ENCODE measurements around the gene HS3ST6.
A peak's percentile ranks its signal among the peaks of the same experiment; 100 is the strongest.

Gene HS3ST6

GRCh38 chr16:1953734-1954133, 35.5 kb upstream of the HS3ST6 start:
- Histone ChIP-seq H3K9me3 (ENCODE audit: severe bottlenecking) (no peaks in the 10 kb centered on the region), H3K4me3 (ENCODE audit: low read depth, low read length) (no peak overlapping the region), H3K27me3 (ENCODE audit: insufficient read depth, low read depth, severe bottlenecking) (no peaks in the 10 kb centered on the region), H3K36me3 (no peaks in the 10 kb centered on the region), H3K27ac (peak overlapping the region; percentile 86)
- TF ChIP-seq, protein P1, sequence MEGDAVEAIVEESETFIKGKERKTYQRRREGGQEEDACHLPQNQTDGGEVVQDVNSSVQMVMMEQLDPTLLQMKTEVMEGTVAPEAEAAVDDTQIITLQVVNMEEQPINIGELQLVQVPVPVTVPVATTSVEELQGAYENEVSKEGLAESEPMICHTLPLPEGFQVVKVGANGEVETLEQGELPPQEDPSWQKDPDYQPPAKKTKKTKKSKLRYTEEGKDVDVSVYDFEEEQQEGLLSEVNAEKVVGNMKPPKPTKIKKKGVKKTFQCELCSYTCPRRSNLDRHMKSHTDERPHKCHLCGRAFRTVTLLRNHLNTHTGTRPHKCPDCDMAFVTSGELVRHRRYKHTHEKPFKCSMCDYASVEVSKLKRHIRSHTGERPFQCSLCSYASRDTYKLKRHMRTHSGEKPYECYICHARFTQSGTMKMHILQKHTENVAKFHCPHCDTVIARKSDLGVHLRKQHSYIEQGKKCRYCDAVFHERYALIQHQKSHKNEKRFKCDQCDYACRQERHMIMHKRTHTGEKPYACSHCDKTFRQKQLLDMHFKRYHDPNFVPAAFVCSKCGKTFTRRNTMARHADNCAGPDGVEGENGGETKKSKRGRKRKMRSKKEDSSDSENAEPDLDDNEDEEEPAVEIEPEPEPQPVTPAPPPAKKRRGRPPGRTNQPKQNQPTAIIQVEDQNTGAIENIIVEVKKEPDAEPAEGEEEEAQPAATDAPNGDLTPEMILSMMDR (IDR thresholded peaks at IDR 0.05; ENCODE audit: low read depth, low read length), result no peak
- no peak for DNase-seq

GRCh38 chr16:1950559-1950958, 32.3 kb upstream of the HS3ST6 start:
- no peak overlapping the region for H3K4me3 ChIP-seq (ENCODE audit: low read depth, low read length)
- DNase-seq, result no peak
- no peak overlapping the region for H3K27ac ChIP-seq
- no peaks in the 10 kb centered on the region for H3K36me3 ChIP-seq
- no peaks in the 10 kb centered on the region for H3K9me3 ChIP-seq (ENCODE audit: severe bottlenecking)
- H3K27me3 ChIP-seq (ENCODE audit: insufficient read depth, low read depth, severe bottlenecking), result no peaks in the 10 kb centered on the region
- TF ChIP-seq, protein P1 (IDR thresholded peaks at IDR 0.05; ENCODE audit: low read depth, low read length), result no peak

DNA sequence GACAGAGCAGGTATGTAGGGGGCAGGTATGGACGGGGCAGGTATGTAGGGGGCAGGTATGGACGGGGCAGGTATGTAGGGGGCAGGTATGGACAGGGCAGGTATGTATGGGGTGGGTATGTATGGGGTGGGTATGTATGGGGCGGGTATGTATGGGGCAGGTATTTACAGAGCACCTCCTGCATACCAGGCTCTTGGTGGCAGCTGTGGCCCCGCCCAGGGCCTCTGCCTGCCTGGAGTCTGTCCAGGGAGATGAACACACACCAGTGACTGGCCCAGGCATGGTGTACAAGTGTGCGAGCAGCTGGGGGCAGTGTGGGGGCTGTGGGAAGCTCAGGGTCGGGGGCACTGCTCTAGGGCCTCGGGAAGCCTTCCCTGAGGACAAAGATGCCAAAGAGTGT, 31.8 kb upstream of the HS3ST6 start:
- TF ChIP-seq, protein P1 (IDR thresholded peaks at IDR 0.05; ENCODE audit: low read depth, low read length), result no peak
- Histone ChIP-seq H3K27me3 (ENCODE audit: insufficient read depth, low read depth, severe bottlenecking) (no peaks in the 10 kb centered on the region), H3K36me3 (no peaks in the 10 kb centered on the region), H3K9me3 (ENCODE audit: severe bottlenecking) (no peaks in the 10 kb centered on the region), H3K27ac (no peak overlapping the region), H3K4me3 (ENCODE audit: low read depth, low read length) (no peak overlapping the region)
- DNase-seq, result no peak

DNA sequence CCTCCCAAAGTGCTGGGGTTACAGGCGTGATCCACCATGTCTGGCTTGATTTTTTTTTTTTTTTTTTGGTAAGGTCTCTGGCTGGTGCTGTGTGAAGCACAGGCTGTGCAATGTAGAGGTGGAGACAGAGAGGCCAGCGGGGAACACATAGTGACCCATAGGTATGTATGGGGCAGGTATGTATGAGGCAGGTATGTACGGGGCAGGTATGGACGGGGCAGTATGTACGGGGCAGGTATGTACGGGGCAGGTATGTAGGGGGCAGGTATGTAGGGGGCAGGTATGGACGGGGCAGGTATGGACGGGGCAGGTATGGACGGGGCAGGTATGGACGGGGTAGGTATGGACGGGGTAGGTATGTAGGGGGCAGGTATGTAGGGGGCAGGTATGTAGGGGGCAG, 31.3 kb upstream of the HS3ST6 start:
- Histone ChIP-seq H3K9me3 (ENCODE audit: severe bottlenecking) (no peaks in the 10 kb centered on the region), H3K27ac (no peak overlapping the region), H3K36me3 (no peaks in the 10 kb centered on the region), H3K27me3 (ENCODE audit: insufficient read depth, low read depth, severe bottlenecking) (no peaks in the 10 kb centered on the region), H3K4me3 (ENCODE audit: low read depth, low read length) (no peak overlapping the region)
- TF ChIP-seq, protein P1 (IDR thresholded peaks at IDR 0.05; ENCODE audit: low read depth, low read length), result no peak
- no peak for DNase-seq

DNA sequence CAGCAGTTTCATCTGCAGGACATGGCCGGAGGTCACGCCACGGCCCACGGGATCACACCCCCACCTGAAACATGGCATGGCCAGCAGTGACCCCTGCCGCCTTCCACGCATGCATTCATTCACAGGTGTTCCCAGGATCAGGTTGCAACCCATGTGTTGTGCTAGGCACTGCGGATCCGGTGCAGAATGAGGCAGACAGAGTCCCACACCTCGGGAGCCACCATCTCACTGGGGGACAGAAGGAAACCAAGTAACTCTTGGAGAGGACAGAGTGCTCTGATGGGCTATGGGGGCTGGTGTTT, 29.1 kb upstream of the HS3ST6 start:
- no peak for DNase-seq
- no peak overlapping the region for H3K4me3 ChIP-seq (ENCODE audit: low read depth, low read length)
- H3K36me3 ChIP-seq, result no peaks in the 10 kb centered on the region
- H3K27me3 ChIP-seq (ENCODE audit: insufficient read depth, low read depth, severe bottlenecking), result no peaks in the 10 kb centered on the region
- H3K9me3 ChIP-seq (ENCODE audit: severe bottlenecking), result no peaks in the 10 kb centered on the region
- H3K27ac ChIP-seq, result no peak overlapping the region
- TF ChIP-seq, protein P1 (IDR thresholded peaks at IDR 0.05; ENCODE audit: low read depth, low read length), result no peak

- no peaks in the 10 kb centered on the region for H3K36me3 ChIP-seq
- TF ChIP-seq, protein P1 (IDR thresholded peaks at IDR 0.05; ENCODE audit: low read depth, low read length), result peak; percentile 3; the same call in 1 of the 2 replicates
- no peaks in the 10 kb centered on the region for H3K27me3 ChIP-seq (ENCODE audit: insufficient read depth, low read depth, severe bottlenecking)
- DNase-seq, result no peak
- no peaks in the 10 kb centered on the region for H3K9me3 ChIP-seq (ENCODE audit: severe bottlenecking)
- H3K27ac ChIP-seq, result no peak overlapping the region
- no peak overlapping the region for H3K4me3 ChIP-seq (ENCODE audit: low read depth, low read length)
These were observed 28.5 kb upstream of the HS3ST6 start for GRCh38 chr16:1946495-1947368.
